Peyer's patch (tissue), 4 donors: ENCODE results near the gene SMYD2.

ENCODE experiments used
- POLR2A ChIP-seq, 2 donors: fragments of 450-650 bp; IDR thresholded peaks; one replicate each; pipeline ENCODE4 v1.5.1; 2017; ENCODE audit warnings: antibody characterized with exemption in 2 of 2, mild to moderate bottlenecking in 2 of 2, moderate library complexity in 2 of 2
- TF ChIP-seq, protein P1 (sequence below), 6 experiments: fragments of 450-650 bp in 4 of 6; fragments of 200-600 bp in 2 of 6; sonication (generic) in 1 of 6; IDR thresholded peaks; one replicate each; pipeline ENCODE4 v1.5.1; 2017 to 2019; ENCODE audit warnings: antibody characterized with exemption in 6 of 6, mild to moderate bottlenecking in 3 of 6, moderate library complexity in 1 of 6

DNA sequence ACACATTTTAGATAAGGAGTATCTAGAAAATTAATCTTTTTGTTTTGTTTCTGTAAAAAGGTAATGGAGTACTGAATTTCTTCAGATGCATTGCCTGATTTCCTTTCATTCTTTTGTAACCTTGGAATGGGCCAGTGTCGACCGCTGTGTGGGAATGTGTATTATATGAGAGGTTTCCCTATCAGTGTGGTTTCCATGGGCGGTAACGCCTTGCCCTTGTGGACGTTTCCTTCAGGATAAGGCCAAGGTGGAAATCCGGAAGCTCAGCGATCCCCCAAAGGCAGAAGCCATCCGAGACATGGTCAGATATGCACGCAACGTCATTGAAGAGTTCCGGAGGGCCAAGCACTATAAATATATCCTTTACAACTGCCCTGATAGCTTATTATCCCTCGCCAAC, 49.8 kb downstream of the SMYD2 start:
- TF ChIP-seq, protein P1, sequence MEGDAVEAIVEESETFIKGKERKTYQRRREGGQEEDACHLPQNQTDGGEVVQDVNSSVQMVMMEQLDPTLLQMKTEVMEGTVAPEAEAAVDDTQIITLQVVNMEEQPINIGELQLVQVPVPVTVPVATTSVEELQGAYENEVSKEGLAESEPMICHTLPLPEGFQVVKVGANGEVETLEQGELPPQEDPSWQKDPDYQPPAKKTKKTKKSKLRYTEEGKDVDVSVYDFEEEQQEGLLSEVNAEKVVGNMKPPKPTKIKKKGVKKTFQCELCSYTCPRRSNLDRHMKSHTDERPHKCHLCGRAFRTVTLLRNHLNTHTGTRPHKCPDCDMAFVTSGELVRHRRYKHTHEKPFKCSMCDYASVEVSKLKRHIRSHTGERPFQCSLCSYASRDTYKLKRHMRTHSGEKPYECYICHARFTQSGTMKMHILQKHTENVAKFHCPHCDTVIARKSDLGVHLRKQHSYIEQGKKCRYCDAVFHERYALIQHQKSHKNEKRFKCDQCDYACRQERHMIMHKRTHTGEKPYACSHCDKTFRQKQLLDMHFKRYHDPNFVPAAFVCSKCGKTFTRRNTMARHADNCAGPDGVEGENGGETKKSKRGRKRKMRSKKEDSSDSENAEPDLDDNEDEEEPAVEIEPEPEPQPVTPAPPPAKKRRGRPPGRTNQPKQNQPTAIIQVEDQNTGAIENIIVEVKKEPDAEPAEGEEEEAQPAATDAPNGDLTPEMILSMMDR (IDR thresholded peaks at IDR 0.05) = no peak
- TF ChIP-seq POLR2A (IDR thresholded peaks at IDR 0.05) = no peak
